Measurements from ENCODE around the gene MAPK8IP3. TPM values are rescaled to one million over a fixed set of nuclear protein-coding genes. Genes with fewer than 3 reads are reported as not detected.

The MAPK8IP3 gene
- total RNA-seq, 1 donor from 2014 or later: 63.0 TPM

DNA sequence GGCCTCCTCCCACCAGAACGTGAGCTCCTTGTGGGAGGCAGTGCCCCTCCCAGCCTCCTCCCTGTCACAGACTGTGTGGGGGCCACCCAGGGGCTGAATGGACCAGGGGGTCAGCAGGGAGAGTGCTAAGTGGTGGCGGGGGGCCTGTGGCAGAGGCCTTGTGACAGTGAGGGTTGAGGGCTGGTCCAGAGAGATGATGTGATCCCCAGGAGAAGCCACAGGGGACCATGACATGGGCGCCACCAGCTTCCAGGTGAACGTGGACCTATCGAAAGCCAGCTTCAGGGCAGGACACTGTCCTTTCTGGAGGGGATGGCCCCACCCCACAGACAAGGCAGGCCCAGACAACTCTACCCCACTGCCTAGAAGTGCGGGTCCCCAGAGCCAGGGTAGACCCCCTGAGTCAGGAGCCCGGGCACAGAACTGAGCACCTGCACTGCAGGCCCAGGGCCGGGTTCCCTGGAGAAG is 73.3 kb downstream of the MAPK8IP3 start:
- ATAC-seq: no peak

DNA sequence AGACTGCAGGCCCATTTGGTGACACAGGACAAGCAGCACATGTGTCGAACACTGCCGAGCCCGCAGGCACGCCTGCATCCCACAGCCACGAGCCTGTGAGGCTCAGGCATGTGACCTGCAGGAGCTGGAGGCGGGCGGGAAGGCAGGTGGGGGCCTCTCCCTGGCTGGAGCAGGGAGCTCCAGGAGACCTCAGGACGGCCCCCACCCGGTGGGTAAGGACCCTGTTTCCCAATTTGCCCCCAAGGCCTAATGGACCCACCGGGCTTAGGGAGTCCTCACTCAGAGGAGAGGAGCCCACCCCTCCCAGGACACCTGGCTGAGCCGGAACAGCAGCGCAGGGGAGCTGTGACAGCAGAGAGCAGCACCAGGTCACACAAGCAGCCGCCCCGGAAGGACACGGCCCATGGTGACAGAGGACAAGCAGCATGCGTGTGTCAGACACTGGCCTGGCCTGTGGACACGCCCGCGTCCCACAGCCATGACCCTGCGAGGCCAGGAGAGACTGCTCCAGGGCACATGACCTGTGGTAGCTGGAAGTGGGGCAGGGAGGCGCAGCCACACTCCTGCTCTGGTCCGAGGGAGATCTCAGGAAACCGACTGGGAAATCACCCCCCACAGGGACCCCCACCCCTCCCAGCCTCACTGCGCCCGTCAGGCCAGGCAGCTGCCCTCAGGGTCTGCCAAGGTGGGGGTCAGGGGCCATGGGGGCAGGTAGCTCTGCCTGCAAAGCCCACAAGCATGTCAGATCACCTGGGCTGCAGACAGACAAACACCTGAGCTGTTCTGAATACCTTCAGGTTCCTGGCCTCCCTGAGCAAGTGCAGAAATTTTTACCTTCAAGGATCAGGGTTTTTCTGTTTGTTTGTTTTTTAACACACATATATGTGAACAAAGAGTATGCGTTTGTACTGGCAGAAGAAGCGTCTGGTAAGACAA is 74.0 kb downstream of the MAPK8IP3 start:
- no peak for DNase-seq
- TF ChIP-seq, protein P1, sequence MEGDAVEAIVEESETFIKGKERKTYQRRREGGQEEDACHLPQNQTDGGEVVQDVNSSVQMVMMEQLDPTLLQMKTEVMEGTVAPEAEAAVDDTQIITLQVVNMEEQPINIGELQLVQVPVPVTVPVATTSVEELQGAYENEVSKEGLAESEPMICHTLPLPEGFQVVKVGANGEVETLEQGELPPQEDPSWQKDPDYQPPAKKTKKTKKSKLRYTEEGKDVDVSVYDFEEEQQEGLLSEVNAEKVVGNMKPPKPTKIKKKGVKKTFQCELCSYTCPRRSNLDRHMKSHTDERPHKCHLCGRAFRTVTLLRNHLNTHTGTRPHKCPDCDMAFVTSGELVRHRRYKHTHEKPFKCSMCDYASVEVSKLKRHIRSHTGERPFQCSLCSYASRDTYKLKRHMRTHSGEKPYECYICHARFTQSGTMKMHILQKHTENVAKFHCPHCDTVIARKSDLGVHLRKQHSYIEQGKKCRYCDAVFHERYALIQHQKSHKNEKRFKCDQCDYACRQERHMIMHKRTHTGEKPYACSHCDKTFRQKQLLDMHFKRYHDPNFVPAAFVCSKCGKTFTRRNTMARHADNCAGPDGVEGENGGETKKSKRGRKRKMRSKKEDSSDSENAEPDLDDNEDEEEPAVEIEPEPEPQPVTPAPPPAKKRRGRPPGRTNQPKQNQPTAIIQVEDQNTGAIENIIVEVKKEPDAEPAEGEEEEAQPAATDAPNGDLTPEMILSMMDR (IDR thresholded peaks at IDR 0.05): no peak
- Histone ChIP-seq H3K36me3 (peaks cover 55% of the 10 kb centered on the region), H3K4me1 (peaks cover 38% of the 10 kb centered on the region), H3K4me3 (no peak overlapping the region), H3K9me3 (no peaks in the 10 kb centered on the region), H3K27me3 (ENCODE audit: low read depth) (no peaks in the 10 kb centered on the region), H3K27ac (no peak overlapping the region)
- intact Hi-C loops (cut with DNase I): no loop called here
- ATAC-seq: no peak

More for the DNA sequence above, 73.3 kb downstream of the MAPK8IP3 start:
- Histone ChIP-seq H3K4me3 (no peak overlapping the region), H3K9me3 (no peaks in the 10 kb centered on the region), H3K36me3 (peaks cover 55% of the 10 kb centered on the region), H3K4me1 (peaks cover 38% of the 10 kb centered on the region), H3K27me3 (ENCODE audit: low read depth) (no peaks in the 10 kb centered on the region), H3K27ac (no peak overlapping the region)
- TF ChIP-seq, protein P1 (IDR thresholded peaks at IDR 0.05): no peak
- intact Hi-C loops (cut with DNase I): no loop called here
- no peak for DNase-seq

DNA sequence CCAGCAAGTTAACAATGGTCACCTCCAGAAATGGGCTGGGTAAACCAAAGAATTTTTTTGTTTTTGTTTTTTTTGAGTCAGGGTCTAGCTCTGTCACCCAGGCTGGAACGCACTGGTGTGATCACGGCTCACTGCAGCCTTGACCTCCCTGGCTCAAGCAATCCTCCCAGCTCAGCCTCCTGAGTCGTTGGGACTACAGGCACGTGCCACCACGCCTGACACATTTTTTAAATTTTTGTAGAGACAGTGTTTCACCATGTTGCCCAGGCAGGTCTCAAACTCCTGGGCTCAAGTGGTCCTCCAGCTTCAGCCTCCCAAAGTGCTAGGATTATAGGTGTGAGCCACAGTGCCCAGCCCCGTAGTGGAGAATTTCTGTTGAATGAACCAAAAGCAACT is 74.7 kb downstream of the MAPK8IP3 start:
- Histone ChIP-seq H3K9me3 (no peaks in the 10 kb centered on the region), H3K27ac (no peak overlapping the region), H3K4me1 (peaks cover 41% of the 10 kb centered on the region), H3K4me3 (no peak overlapping the region), H3K36me3 (peaks cover 50% of the 10 kb centered on the region), H3K27me3 (ENCODE audit: low read depth) (no peaks in the 10 kb centered on the region)
- TF ChIP-seq, protein P1 (IDR thresholded peaks at IDR 0.05): no peak
- ATAC-seq (no peak), DNase-seq (no peak)
- intact Hi-C loops (cut with DNase I): no loop called here

DNA sequence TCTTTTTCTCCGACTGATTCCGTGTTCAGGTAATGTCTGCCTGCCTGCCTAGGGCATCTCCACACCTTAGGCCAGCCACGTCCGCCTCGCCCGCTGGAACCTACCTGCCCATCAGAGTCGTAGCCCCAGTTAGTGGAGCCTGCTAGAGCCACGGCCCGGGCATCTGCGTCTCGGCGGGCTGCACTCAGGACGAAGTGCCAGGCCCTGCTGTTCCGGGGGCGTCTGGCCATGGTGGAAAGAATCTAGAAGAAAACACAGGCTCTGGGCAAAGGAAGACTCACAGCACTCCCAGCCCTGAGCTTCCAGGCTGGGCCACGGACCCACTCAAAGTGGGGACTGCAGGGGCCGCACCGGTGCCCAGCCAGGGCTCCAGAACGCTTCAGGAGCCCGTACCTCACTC is 75.3 kb downstream of the MAPK8IP3 start:
- TF ChIP-seq, protein P1 (IDR thresholded peaks at IDR 0.05): no peak
- Histone ChIP-seq H3K4me3 (peak overlapping the region; percentile 91), H3K4me1 (peaks cover 41% of the 10 kb centered on the region), H3K27ac (peak overlapping the region; percentile 90), H3K27me3 (ENCODE audit: low read depth) (no peaks in the 10 kb centered on the region), H3K36me3 (peaks cover 50% of the 10 kb centered on the region), H3K9me3 (no peaks in the 10 kb centered on the region)
- DNase-seq (no peak), ATAC-seq (no peak)
- intact Hi-C loops (cut with DNase I): no loop called here

DNA sequence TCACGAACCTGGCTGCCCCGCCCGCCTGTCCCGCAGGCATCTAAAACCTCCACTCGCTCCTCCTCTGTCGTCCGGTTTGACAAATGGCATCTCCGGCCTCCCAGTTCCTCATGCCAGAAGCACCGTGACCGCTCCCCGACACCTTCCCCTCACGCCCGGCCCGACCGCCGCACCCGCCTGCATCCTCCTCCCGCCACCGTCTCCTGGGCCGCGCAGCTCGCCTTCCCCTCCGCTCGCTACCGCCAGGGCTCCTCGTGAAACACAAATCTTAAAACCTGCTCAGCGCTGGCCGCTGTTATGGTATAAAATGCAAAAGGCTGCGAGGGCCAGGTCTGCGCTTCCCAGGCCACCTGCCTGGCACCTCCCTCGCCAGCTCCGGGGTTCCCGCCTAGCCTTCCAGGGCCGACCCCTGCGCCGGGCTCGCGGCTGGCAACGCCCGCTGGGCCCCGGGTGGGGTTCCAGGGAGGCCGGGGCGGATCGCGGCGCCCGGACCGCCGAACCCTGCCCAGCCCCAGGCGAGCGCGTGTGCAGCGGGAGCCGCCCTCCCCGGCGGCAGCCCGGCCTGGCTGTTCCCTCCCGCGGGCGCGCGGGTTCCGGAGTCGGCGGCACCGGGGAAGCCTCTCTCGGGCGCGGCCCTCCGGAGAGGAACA is 75.9 kb downstream of the MAPK8IP3 start:
- intact Hi-C loops (cut with DNase I): no loop called here
- TF ChIP-seq, protein P1 (IDR thresholded peaks at IDR 0.05): no peak
- ATAC-seq: peak; percentile 5 to 31
- DNase-seq: no peak
- Histone ChIP-seq H3K36me3 (peaks cover 50% of the 10 kb centered on the region), H3K27me3 (ENCODE audit: low read depth) (no peaks in the 10 kb centered on the region), H3K9me3 (no peaks in the 10 kb centered on the region), H3K4me3 (peak overlapping the region; percentile 91), H3K4me1 (peaks cover 41% of the 10 kb centered on the region), H3K27ac (peak overlapping the region; percentile 90)

Data from lower lobe of right lung (tissue), 2 donors.